Measurements from ENCODE around the gene CAPN10.

GRCh38 chr2:240624011-240624949 lies 37.7 kb downstream of the CAPN10 start:
- TF ChIP-seq CREB1 (IDR thresholded peaks at IDR 0.05; ENCODE audit: low read depth) (no peak), REST (IDR thresholded peaks at IDR 0.05; ENCODE audit: low read depth) (no peak), USF1 (IDR thresholded peaks at IDR 0.05) (no peak), TAF1 (IDR thresholded peaks at IDR 0.05; ENCODE audit: low read depth) (no peak), RAD21 (IDR thresholded peaks at IDR 0.05; ENCODE audit: low read depth) (no peak), CEBPB (IDR thresholded peaks at IDR 0.05) (no peak), NFIC (IDR thresholded peaks at IDR 0.05) (no peak), EGR1 (IDR thresholded peaks at IDR 0.05) (no peak), EP300 (IDR thresholded peaks at IDR 0.05; ENCODE audit: borderline replicate concordance) (no peak), YY1 (IDR thresholded peaks at IDR 0.05; ENCODE audit: low read depth) (no peak), TCF12 (IDR thresholded peaks at IDR 0.05; ENCODE audit: low read depth) (no peak)

All from Ishikawa (cell line).